ENCODE results near the gene VSX2.

VSX2 gene

GRCh38 chr14:74238974-74239847, at the start of gene VSX2:
TSS of gene VSX2 (plus strand) at chr14:74239449. CDS start at chr14:74239562, 113 bp downstream.
- DNase-seq (ENCODE audit: low read depth) = no peak

GRCh38 chr14:74190927-74191575, 48.2 kb upstream of the VSX2 start:
- no peak for DNase-seq (ENCODE audit: low read depth)

- no peak for DNase-seq (ENCODE audit: low read depth)
Measured at GRCh38 chr14:74194506-74195274, 44.6 kb upstream of the VSX2 start.

- DNase-seq (ENCODE audit: low read depth) = no peak
Measured at GRCh38 chr14:74195623-74196022, 43.6 kb upstream of the VSX2 start.

GRCh38 chr14:74198441-74199234, 40.6 kb upstream of the VSX2 start:
- no peak for DNase-seq (ENCODE audit: low read depth)

- DNase-seq (ENCODE audit: low read depth) = no peak
Measured at GRCh38 chr14:74202113-74202512, 37.1 kb upstream of the VSX2 start.

GRCh38 chr14:74203639-74204038, 35.6 kb upstream of the VSX2 start:
- DNase-seq (ENCODE audit: low read depth) = no peak

GRCh38 chr14:74204491-74204890, 34.8 kb upstream of the VSX2 start:
- DNase-seq (ENCODE audit: low read depth) = no peak

- no peak for DNase-seq (ENCODE audit: low read depth)
Measured at GRCh38 chr14:74205882-74206281, 33.4 kb upstream of the VSX2 start.

GRCh38 chr14:74207943-74208342, 31.3 kb upstream of the VSX2 start:
- DNase-seq (ENCODE audit: low read depth) = peak; percentile 4

GRCh38 chr14:74208642-74209041, 30.6 kb upstream of the VSX2 start:
- no peak for DNase-seq (ENCODE audit: low read depth)

- DNase-seq (ENCODE audit: low read depth) = no peak
Measured at GRCh38 chr14:74211945-74212580, 27.2 kb upstream of the VSX2 start.

GRCh38 chr14:74213907-74214803, 25.1 kb upstream of the VSX2 start:
- DNase-seq (ENCODE audit: low read depth) = no peak

GRCh38 chr14:74216671-74217070, 22.6 kb upstream of the VSX2 start:
- no peak for DNase-seq (ENCODE audit: low read depth)

- DNase-seq (ENCODE audit: low read depth) = peak; percentile 54
Measured at GRCh38 chr14:74217672-74218448, 21.4 kb upstream of the VSX2 start.

- no peak for DNase-seq (ENCODE audit: low read depth)
Measured at GRCh38 chr14:74218462-74218861, 20.8 kb upstream of the VSX2 start.

GRCh38 chr14:74219277-74220205, 19.7 kb upstream of the VSX2 start:
- DNase-seq (ENCODE audit: low read depth) = no peak

GRCh38 chr14:74220991-74221390, 18.3 kb upstream of the VSX2 start:
- no peak for DNase-seq (ENCODE audit: low read depth)
